Activated CD4-positive, CD25-positive, alpha-beta regulatory T cell treated with anti-CD3 and anti-CD28 coated beads, Interleukin-2, amount 50 U/mL, for 72 hours (primary cell): ENCODE measurements around the gene EEF2.

Experiments
- DNase-seq: peaks from one replicate; pipeline ENCODE4 v3.0.0; 2021

The EEF2 gene

GRCh38 chr19:3983936-3984583, 1.2 kb downstream of the EEF2 start:
- DNase-seq = no peak

- no peak for DNase-seq
Observed at GRCh38 chr19:3983542-3983914, 1.7 kb downstream of the EEF2 start.

GRCh38 chr19:3982701-3983541, 2.3 kb downstream of the EEF2 start:
- DNase-seq = no peak

DNA sequence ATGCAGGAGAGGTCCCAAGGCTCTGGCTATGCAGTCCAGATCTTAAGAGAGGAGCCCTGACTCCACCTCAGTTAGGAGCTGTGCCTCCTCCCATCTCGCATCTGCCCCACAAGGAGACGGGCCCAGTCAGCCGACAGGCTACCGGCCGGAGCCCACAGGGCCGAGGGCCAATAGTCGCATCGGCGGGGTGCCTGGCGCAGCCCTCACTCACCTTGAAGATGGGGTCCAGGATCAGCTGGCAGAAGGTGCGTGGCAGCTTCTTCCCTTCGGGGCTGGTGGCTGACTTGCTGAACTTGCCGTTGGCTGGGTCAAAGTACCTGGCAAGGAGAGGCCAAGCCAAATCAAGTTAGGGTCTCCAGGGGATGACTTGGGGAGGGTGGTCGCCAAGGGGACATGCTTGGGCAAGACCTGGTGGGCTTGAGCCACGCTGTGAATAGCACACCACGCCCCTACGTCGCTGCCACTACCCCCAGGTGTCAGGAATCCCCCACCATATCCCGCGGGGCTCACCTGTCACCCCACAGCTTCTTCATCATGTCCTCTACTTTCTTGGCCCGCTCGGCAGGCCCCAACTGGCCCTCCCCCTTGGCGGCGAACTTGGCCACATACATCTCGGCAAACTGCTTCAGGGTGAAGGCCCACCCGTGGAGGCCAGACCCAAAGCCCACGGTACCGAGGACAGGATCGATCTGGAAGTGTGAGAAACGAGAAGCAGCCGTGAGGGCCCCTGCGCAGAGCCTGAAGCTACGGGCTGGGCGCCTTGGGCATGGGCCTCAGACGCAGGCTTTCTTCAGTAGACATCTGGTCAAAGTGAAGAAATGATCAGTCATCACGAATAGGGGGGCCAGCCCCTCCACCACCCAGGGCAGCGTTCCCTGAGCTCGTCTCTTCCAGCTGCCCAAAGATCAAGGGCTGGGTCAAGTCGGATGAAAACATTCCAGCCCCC, 3.3 kb downstream of the EEF2 start:
- DNase-seq = no peak

DNA sequence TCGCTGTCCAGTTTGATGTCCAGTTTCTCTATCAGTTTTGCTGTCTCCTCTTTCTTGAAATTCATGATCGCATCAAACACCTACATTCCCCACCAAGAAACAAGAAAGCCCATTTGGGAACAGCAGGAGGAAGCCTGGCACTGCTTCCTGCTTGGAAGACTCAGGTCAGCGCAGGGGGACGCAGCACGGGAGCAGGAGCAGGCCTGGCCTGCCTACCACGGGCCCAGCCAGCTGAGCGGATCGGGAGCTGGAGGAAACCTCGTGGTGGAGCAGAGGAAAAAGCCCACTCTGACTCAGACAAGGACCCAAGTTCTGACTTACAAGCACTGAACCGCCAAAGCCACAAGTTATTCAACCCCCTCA, 3.9 kb downstream of the EEF2 start:
- no peak for DNase-seq

- DNase-seq = no peak
Observed at GRCh38 chr19:3980353-3981251, 4.7 kb downstream of the EEF2 start.

GRCh38 chr19:3979674-3980352, 5.5 kb downstream of the EEF2 start:
- DNase-seq = no peak

DNA sequence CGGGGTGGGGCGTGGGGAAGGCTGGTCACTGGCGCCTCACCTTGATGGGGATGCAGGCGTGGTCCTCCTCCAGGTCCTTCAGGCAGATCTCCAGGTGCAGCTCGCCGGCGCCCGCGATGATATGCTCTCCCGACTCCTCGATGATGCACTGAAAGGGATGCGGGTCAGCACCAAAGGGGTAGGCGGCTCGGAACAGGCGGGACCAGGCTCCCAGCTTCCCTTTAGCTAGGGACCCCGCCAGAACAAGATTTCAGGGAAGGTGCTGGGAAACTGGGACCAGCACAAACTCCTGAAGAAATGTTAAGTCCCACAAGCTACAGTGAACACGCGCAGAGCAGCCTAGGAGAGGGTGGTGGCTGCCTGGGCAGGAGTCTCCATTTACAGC, 6.0 kb downstream of the EEF2 start:
- DNase-seq = no peak

DNA sequence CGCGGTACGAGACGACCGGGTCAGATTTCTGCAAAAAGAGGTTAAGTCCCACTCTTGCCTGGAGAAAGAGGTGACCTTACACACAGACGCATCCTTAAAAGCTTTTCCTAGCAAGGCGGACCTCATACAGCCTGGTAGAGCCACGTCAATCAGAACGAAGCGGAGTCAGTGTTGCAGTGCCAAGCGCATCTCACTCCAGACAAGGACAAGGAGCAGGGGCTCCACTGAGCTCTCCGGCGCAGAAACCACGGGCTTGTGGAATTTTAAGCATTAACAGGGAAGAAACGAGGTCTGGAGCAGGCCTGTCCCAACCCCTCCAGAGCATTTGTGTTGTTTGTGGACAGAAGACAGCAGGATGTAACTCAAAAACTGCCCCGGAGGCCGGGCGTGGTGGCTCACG, 7.1 kb downstream of the EEF2 start:
- DNase-seq = no peak

GRCh38 chr19:3977242-3978143, 7.8 kb downstream of the EEF2 start:
- DNase-seq = no peak

DNA sequence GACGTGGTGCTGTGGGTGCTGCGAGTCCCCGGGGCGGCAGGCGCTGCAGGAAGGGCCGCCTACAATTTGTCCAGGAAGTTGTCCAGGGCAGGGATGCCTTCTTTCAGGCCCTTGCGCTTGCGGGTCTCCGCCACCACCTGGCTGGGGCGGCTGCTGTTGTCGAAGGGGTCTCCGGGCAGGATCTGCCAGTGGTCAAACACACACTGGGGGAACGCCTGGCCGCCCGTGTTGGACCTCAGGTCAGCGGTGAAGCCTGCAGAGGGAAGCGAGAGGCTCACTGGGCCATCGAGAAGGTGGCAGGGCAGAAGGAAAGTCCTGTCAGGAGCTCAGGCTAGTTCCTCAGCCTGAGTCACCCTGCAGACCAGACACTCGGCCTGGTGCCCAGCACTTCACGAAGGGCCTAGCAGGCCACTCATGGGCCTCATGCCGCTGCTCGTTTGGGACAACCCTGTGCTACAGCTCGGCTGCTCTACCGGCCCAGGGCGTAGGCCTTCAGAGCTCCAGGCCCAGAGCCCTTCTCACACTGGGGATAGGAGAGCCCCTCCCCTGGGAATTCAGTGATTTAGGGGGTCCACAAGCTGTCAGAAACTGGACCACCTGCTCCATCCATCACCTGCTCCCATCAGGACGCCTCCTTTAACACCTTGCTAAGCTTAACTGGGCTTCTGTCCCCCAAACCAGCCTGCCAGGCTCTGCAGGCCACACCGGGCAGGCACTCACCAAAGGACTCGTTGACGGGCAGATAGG, 8.6 kb downstream of the EEF2 start:
- no peak for DNase-seq

GRCh38 chr19:3975637-3976087, 9.6 kb downstream of the EEF2 start:
- no peak for DNase-seq

DNA sequence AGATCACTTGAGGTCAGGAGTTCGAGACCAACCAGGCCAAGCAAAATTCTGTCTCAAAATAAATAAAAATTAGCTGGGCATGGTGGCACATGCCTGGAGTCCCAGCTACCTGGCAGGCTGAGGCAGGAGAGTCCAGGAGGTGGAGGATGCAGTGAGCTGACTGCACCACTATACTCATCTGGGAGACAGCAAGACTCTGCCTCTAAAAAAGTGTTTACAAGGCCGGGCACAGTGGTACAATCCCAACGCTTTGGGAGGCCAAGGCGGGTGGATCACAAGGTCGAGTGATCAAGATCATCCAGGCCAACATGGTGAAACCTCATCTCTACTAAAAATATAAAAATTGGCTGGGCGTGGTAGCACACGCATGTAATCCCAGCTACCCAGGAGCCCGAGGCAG, 10.1 kb downstream of the EEF2 start:
- DNase-seq = no peak

GRCh38 chr19:3970808-3971598, 14.3 kb downstream of the EEF2 start, which contains the start of gene DAPK3:
Gene DAPK3, minus strand, starts transcription at chr19:3971099. Its CDS starts 1,364 bp downstream, at chr19:3969735.
- peak; percentile 97 for DNase-seq

DNA sequence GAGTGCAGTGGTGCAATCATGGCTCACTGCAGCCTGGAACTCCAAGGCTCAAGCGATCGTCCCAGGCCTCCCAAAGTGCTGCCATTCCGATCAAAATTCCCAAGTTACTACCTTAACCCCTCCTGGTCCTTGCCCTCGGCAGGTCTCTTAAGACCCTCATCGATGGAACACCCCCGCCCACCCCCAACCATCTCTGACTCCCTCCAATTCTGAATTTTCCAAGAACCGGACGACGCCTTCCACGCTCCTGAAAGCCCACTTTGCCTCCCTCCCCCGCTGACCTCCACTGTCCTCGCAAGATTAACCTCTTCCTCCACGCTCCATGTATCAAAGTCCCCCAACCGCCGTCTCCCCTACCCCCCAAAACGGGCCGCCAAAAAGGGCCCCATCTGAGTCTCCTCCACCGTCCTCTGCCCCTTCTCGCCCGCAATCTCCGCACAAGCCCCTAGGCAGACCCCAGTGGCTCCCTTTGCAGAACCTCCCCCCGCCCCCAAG, 14.9 kb downstream of the EEF2 start:
- DNase-seq = no peak

- no peak for DNase-seq
Observed at GRCh38 chr19:3969435-3970312, 15.6 kb downstream of the EEF2 start.

GRCh38 chr19:3968556-3969434, 16.5 kb downstream of the EEF2 start:
- DNase-seq = no peak
